Stimulated activated naive CD8-positive, alpha-beta T cell treated with anti-CD3 and anti-CD28 coated beads, Interleukin-15, amount 100 ng/mL, for 72 hours (primary cell): ENCODE results near the gene NIN.

ENCODE experiments used
- ATAC-seq: fragments of 150-1000 bp; cut with Tn5 transposase; 2 replicates; pipeline ENCODE4 v1.10.0; 2021; ENCODE audit warnings: mild to moderate bottlenecking, moderate library complexity
- DNase-seq, 2 donors: peaks; one replicate each; pipeline ENCODE4 v3.0.0; 2021 to 2022
- H3K27ac Mint-ChIP-seq, 2 donors: one replicate each; pipeline ENCODE4 v1.8.0; 2022; ENCODE audit warnings: mild to moderate bottlenecking in 2 of 2, mixed read lengths in 2 of 2, moderate library complexity in 2 of 2
- H3K27me3 Mint-ChIP-seq: one replicate; pipeline ENCODE4 v1.8.0; 2022; ENCODE audit warnings: mixed read lengths
- H3K4me1 Mint-ChIP-seq: one replicate; pipeline ENCODE4 v1.8.0; 2022; ENCODE audit warnings: mild to moderate bottlenecking, mixed read lengths
- H3K4me3 Mint-ChIP-seq, 2 donors: one replicate each; pipeline ENCODE4 v1.8.0; 2022; ENCODE audit warnings: mild to moderate bottlenecking in 2 of 2, mixed read lengths in 2 of 2, moderate library complexity in 1 of 2
- H3K9me3 Mint-ChIP-seq, 2 donors: one replicate each; pipeline ENCODE4 v1.8.0; 2022; ENCODE audit warnings: mixed read lengths in 2 of 2

Gene NIN

GRCh38 chr14:50855558-50855957 is 24.6 kb upstream of the NIN start:
- Mint-ChIP-seq H3K9me3 (no peaks in the 10 kb centered on the region), H3K4me1 (peaks cover 12% of the 10 kb centered on the region), H3K27me3 (no peaks in the 10 kb centered on the region), H3K4me3 (no peak overlapping the region), H3K27ac (no peak overlapping the region)
- no peak for DNase-seq
- ATAC-seq, result no peak

GRCh38 chr14:50854521-50854920 is 23.6 kb upstream of the NIN start:
- ATAC-seq (no peak), DNase-seq (no peak)
- Mint-ChIP-seq H3K27ac (no peak overlapping the region), H3K27me3 (no peaks in the 10 kb centered on the region), H3K9me3 (no peaks in the 10 kb centered on the region), H3K4me3 (no peak overlapping the region), H3K4me1 (peaks cover 6% of the 10 kb centered on the region)

GRCh38 chr14:50853891-50854290 is 22.9 kb upstream of the NIN start:
- Mint-ChIP-seq H3K27me3 (no peaks in the 10 kb centered on the region), H3K4me3 (no peak overlapping the region), H3K27ac (no peak overlapping the region), H3K9me3 (no peaks in the 10 kb centered on the region), H3K4me1 (no peaks in the 10 kb centered on the region)
- DNase-seq (no peak), ATAC-seq (no peak)

GRCh38 chr14:50846226-50846880 is 15.4 kb upstream of the NIN start:
- no peak overlapping the region for H3K27ac Mint-ChIP-seq
- H3K4me3 Mint-ChIP-seq, result no peak overlapping the region
- peaks cover 0 to 2% of the 10 kb centered on the region in 2 donors for H3K9me3 Mint-ChIP-seq
- H3K27me3 Mint-ChIP-seq, result no peaks in the 10 kb centered on the region
- DNase-seq (no peak), ATAC-seq (no peak)
- H3K4me1 Mint-ChIP-seq, result no peaks in the 10 kb centered on the region

GRCh38 chr14:50845166-50845565 is 14.2 kb upstream of the NIN start:
- Mint-ChIP-seq H3K4me1 (no peaks in the 10 kb centered on the region), H3K4me3 (no peak overlapping the region), H3K27me3 (no peaks in the 10 kb centered on the region), H3K9me3 (peaks cover 0 to 7% of the 10 kb centered on the region in 2 donors), H3K27ac (no peak overlapping the region)
- no peak for DNase-seq
- ATAC-seq, result no peak

- H3K27ac Mint-ChIP-seq, result no peak overlapping the region
- peaks cover 0 to 7% of the 10 kb centered on the region in 2 donors for H3K9me3 Mint-ChIP-seq
- DNase-seq (no peak), ATAC-seq (no peak)
- no peaks in the 10 kb centered on the region for H3K27me3 Mint-ChIP-seq
- H3K4me1 Mint-ChIP-seq, result peaks cover under 1% of the 10 kb centered on the region
- H3K4me3 Mint-ChIP-seq, result no peak overlapping the region
Observed at GRCh38 chr14:50844391-50844790, 13.4 kb upstream of the NIN start.

- no peak overlapping the region for H3K27ac Mint-ChIP-seq
- peaks cover 39% of the 10 kb centered on the region for H3K4me1 Mint-ChIP-seq
- peaks cover 0 to 7% of the 10 kb centered on the region in 2 donors for H3K9me3 Mint-ChIP-seq
- ATAC-seq, result no peak
- no peak overlapping the region for H3K4me3 Mint-ChIP-seq
- H3K27me3 Mint-ChIP-seq, result no peaks in the 10 kb centered on the region
- DNase-seq, result no peak
Observed at GRCh38 chr14:50839691-50840090, 8.7 kb upstream of the NIN start.

GRCh38 chr14:50839048-50839447 is 8.1 kb upstream of the NIN start:
- H3K9me3 Mint-ChIP-seq, result peaks cover 0 to 7% of the 10 kb centered on the region in 2 donors
- H3K4me1 Mint-ChIP-seq, result peaks cover 45% of the 10 kb centered on the region
- DNase-seq (peak in 1 of 2 donors; percentile 28), ATAC-seq (peak; percentile 88)
- H3K4me3 Mint-ChIP-seq, result no peak overlapping the region
- no peak overlapping the region for H3K27ac Mint-ChIP-seq
- H3K27me3 Mint-ChIP-seq, result no peaks in the 10 kb centered on the region

GRCh38 chr14:50837850-50838470 is 7.0 kb upstream of the NIN start:
- Mint-ChIP-seq H3K27me3 (no peaks in the 10 kb centered on the region), H3K9me3 (peaks cover 0 to 7% of the 10 kb centered on the region in 2 donors)
- peak; percentile 24 for ATAC-seq

GRCh38 chr14:50837271-50837670 is 6.3 kb upstream of the NIN start:
- ATAC-seq (no peak), DNase-seq (no peak)
- Mint-ChIP-seq H3K27ac (no peak overlapping the region), H3K4me3 (no peak overlapping the region), H3K27me3 (no peaks in the 10 kb centered on the region), H3K9me3 (peaks cover 0 to 7% of the 10 kb centered on the region in 2 donors), H3K4me1 (peaks cover 60% of the 10 kb centered on the region)

More at GRCh38 chr14:50837850-50838470, 7.0 kb upstream of the NIN start:
- peaks cover 53% of the 10 kb centered on the region for H3K4me1 Mint-ChIP-seq
- H3K4me3 Mint-ChIP-seq, result no peak overlapping the region
- DNase-seq, result no peak
- no peak overlapping the region for H3K27ac Mint-ChIP-seq

- Mint-ChIP-seq H3K27me3 (no peaks in the 10 kb centered on the region), H3K4me1 (peaks cover 67% of the 10 kb centered on the region), H3K27ac (no peak overlapping the region), H3K4me3 (no peak overlapping the region), H3K9me3 (peaks cover 0 to 7% of the 10 kb centered on the region in 2 donors)
- DNase-seq (no peak), ATAC-seq (no peak)
Observed at GRCh38 chr14:50836515-50836914, 5.6 kb upstream of the NIN start.

- Mint-ChIP-seq H3K9me3 (no peaks in the 10 kb centered on the region), H3K27me3 (no peaks in the 10 kb centered on the region), H3K4me1 (peaks cover 68% of the 10 kb centered on the region), H3K27ac (peak overlapping the region in 1 of 2 donors; percentile 13), H3K4me3 (peak overlapping the region; percentile 0 to 38)
- ATAC-seq (no peak), DNase-seq (no peak)
Observed at GRCh38 chr14:50835280-50835679, 4.3 kb upstream of the NIN start.

- no peak for ATAC-seq
- Mint-ChIP-seq H3K4me3 (no peak overlapping the region), H3K27ac (no peak overlapping the region), H3K4me1 (peaks cover 68% of the 10 kb centered on the region), H3K9me3 (no peaks in the 10 kb centered on the region), H3K27me3 (no peaks in the 10 kb centered on the region)
- no peak for DNase-seq
Observed at GRCh38 chr14:50834802-50835276, 3.9 kb upstream of the NIN start.

- Mint-ChIP-seq H3K27ac (no peak overlapping the region), H3K4me3 (no peak overlapping the region), H3K9me3 (no peaks in the 10 kb centered on the region), H3K4me1 (peaks cover 72% of the 10 kb centered on the region), H3K27me3 (no peaks in the 10 kb centered on the region)
- DNase-seq (no peak), ATAC-seq (no peak)
Observed at GRCh38 chr14:50832935-50833630, 2.1 kb upstream of the NIN start.

GRCh38 chr14:50831726-50832168 is 785 bp upstream of the NIN start:
- Mint-ChIP-seq H3K9me3 (no peaks in the 10 kb centered on the region), H3K4me3 (peak overlapping the region; percentile 86 to 91), H3K27me3 (no peaks in the 10 kb centered on the region), H3K27ac (peak overlapping the region; percentile 83 to 86), H3K4me1 (peaks cover 74% of the 10 kb centered on the region)
- no peak for ATAC-seq
- no peak for DNase-seq
